Panc1 (cell line): ENCODE measurements around the gene CLRN1. TPM values are rescaled to one million over a fixed set of nuclear protein-coding genes. Genes with fewer than 3 reads are reported as not detected.

Experiments used
- ATAC-seq: fragments of 200-7000 bp; cut with Tn5 transposase; 2 replicates; pipeline ENCODE4 v1.9.1; 2020; ENCODE audit warnings: mild to moderate bottlenecking, moderate library complexity
- BruUV-seq: library from RNA; stranded (reverse); fragments of 400-500 nt; replicated peaks from 2 replicates; lab custom pipeline; 2021; lab: Mats Ljungman, UMichigan
- CTCF ChIA-PET: fragments of 300-600 bp; sonication (Branson Sonifier 250); formaldehyde crosslinking; loops from one replicate; lab custom pipeline; 2022; ENCODE audit warnings: antibody characterized with exemption; lab: Charles Lee
- POLR2A ChIA-PET: fragments of 300-600 bp; sonication (Branson Sonifier 250); formaldehyde crosslinking; loops from one replicate; lab custom pipeline; 2022; ENCODE audit warnings: antibody characterized with exemption; lab: Charles Lee
- DNase-seq: peaks from one replicate; pipeline ENCODE4 v3.0.0-alpha.2; 2010; ENCODE audit warnings: low read depth, low spot score
- H3K27ac ChIP-seq: 2 replicates; pipeline ENCODE4 v1.5.1; 2011; ENCODE audit warnings: mild to moderate bottlenecking, low read length, inconsistent platforms
- H3K27me3 ChIP-seq: fragments of 200-500 bp; sonication (Bioruptor generic); 2 replicates; pipeline ENCODE4 v1.6.0; 2014; ENCODE audit warnings: low read length, inconsistent platforms; ENCODE audit not compliant: control insufficient read depth, insufficient read depth
- H3K36me3 ChIP-seq: fragments of 200-500 bp; sonication (Bioruptor generic); 2 replicates; pipeline ENCODE4 v1.5.1; 2014; ENCODE audit warnings: inconsistent platforms, mild to moderate bottlenecking, low read length, moderate library complexity; ENCODE audit not compliant: control insufficient read depth, insufficient read depth
- H3K4me1 ChIP-seq: 2 replicates; pipeline ENCODE4 v1.5.1; 2011; ENCODE audit warnings: inconsistent platforms, mild to moderate bottlenecking, low read length, moderate library complexity; ENCODE audit not compliant: control insufficient read depth, insufficient read depth
- H3K4me3 ChIP-seq, 2 experiments: 2 replicates each; pipeline ENCODE4 v1.5.1; 2011 to 2012; ENCODE audit warnings: low read depth in 2 of 2, low read length in 2 of 2, mild to moderate bottlenecking in 2 of 2, inconsistent platforms in 1 of 2, moderate library complexity in 1 of 2
- H3K9me3 ChIP-seq: fragments of 200-500 bp; sonication (Bioruptor generic); 2 replicates; pipeline ENCODE4 v1.5.1; 2014; ENCODE audit warnings: low read depth, mild to moderate bottlenecking, inconsistent platforms, low read length, moderate library complexity; ENCODE audit not compliant: control insufficient read depth, insufficient read depth
- CTCF ChIP-seq: fragments of 450-650 bp; IDR thresholded peaks from 2 replicates; pipeline ENCODE4 v1.5.1; 2017; ENCODE audit warnings: mild to moderate bottlenecking
- POLR2AphosphoS5 ChIP-seq: IDR thresholded peaks from 2 replicates; pipeline ENCODE4 v1.6.1; 2012; ENCODE audit warnings: mild to moderate bottlenecking, low read depth, low read length, moderate library complexity
- REST ChIP-seq, 2 experiments: IDR thresholded peaks; 2 replicates each; pipeline ENCODE4 v1.6.1; 2011 to 2012; ENCODE audit warnings: low read depth in 2 of 2, control low read depth in 1 of 2, low read length in 1 of 2, mild to moderate bottlenecking in 1 of 2, moderate library complexity in 1 of 2; ENCODE audit not compliant: insufficient read depth in 1 of 2
- SIN3A ChIP-seq: IDR thresholded peaks from 2 replicates; pipeline ENCODE4 v1.6.1; 2012; ENCODE audit warnings: low read depth, mild to moderate bottlenecking, low read length, moderate library complexity, borderline replicate concordance; ENCODE audit not compliant: insufficient read depth
- TCF7L2 ChIP-seq: IDR thresholded peaks from 2 replicates; pipeline ENCODE4 v1.6.1; 2011; ENCODE audit warnings: mild to moderate bottlenecking, low read depth, low read length, inconsistent platforms
- in situ Hi-C: cut with HindIII; loops from 2 replicates; pipeline ENCODE4 v1.10.0; 2016; ENCODE audit warnings: low sequenced_read_pairs, low pct_unique_long_range_greater_than_20kb
- intact Hi-C: fragments of 100-400 bp; cut with micrococcal nuclease; formaldehyde crosslinking; loops from one replicate; pipeline ENCODE4 v1.10.0; 2022; ENCODE audit not compliant: unreplicated experiment
- total RNA-seq: library from RNA; stranded (reverse); gene quantifications from one replicate; pipeline ENCODE4 v1.2.1, GENCODE V29; 2021; ENCODE audit not compliant: unreplicated experiment

Gene CLRN1
- total RNA-seq, 1 experiment from 2014 or later: not detected

GRCh38 chr3:151015767-151016477 lies 43.4 kb upstream of the CLRN1 start:
- ATAC-seq: no peak
- Histone ChIP-seq H3K9me3 (no peaks in the 10 kb centered on the region), H3K4me1 (no peaks in the 10 kb centered on the region), H3K36me3 (no peaks in the 10 kb centered on the region), H3K27ac (no peak overlapping the region), H3K4me3 (no peak overlapping the region), H3K27me3 (peaks cover 31% of the 10 kb centered on the region)
- intact Hi-C loops (no loop called here), in situ Hi-C loops (no loop called here)
- TF ChIP-seq TCF7L2 (no peak), CTCF (no peak), POLR2AphosphoS5 (no peak), SIN3A (no peak), REST (IDR thresholded peaks at IDR 0.05; ENCODE audit: insufficient read depth in 1 of 2, low read depth in 2 of 2, low read length in 1 of 2) (no peak)
- CTCF ChIA-PET: no interaction called here
- BruUV-seq: no TSS peak
- POLR2A ChIA-PET: no interaction called here
- no peak for DNase-seq

- H3K9me3 ChIP-seq: no peaks in the 10 kb centered on the region
- H3K4me3 ChIP-seq: no peak overlapping the region
- ChIA-PET POLR2A (no interaction called here), CTCF (no interaction called here)
- TF ChIP-seq TCF7L2 (no peak), CTCF (no peak), POLR2AphosphoS5 (no peak), SIN3A (no peak), REST (IDR thresholded peaks at IDR 0.05; ENCODE audit: insufficient read depth in 1 of 2, low read depth in 2 of 2, low read length in 1 of 2) (no peak)
- in situ Hi-C loops (no loop called here), intact Hi-C loops (no loop called here)
- H3K36me3 ChIP-seq: no peaks in the 10 kb centered on the region
- H3K27ac ChIP-seq: no peak overlapping the region
- no TSS peak for BruUV-seq
- ATAC-seq: no peak
- H3K27me3 ChIP-seq: peaks cover 28% of the 10 kb centered on the region
- no peaks in the 10 kb centered on the region for H3K4me1 ChIP-seq
- no peak for DNase-seq
Measured at GRCh38 chr3:151015181-151015580, 42.7 kb upstream of the CLRN1 start.
